Kidney tubule cell (primary cell): ENCODE data around the gene MPDZ.
"Not testable (repeated sequence)": the region's sequence is repeated elsewhere in the genome, so short reads cannot be mapped to it uniquely, and the experiment has no call there.

Source experiments
- DNase-seq: peaks from one replicate; pipeline ENCODE4 v3.0.0-alpha.2; 2018; ENCODE audit warnings: low spot score

MPDZ gene

DNA sequence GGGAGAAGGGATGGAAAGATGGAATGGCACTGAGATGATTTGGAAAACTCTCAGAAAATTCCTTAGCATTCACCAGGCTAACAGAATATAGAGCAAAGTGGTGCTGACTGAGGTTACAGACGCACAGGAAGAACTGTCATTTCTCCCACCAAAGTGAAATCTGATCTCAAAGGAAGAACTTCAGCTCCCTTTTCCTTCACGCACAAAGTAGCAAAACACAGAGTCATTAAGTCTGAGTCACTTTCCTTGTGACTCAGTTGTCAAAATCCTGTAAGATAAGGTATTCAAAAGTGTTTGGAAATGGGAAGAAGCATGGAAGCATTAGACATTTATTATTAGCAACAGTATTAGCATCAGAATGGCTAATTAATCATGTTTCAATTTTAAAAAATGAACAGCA is 11.7 kb downstream of the MPDZ start:
- peak; percentile 71 for DNase-seq

DNA sequence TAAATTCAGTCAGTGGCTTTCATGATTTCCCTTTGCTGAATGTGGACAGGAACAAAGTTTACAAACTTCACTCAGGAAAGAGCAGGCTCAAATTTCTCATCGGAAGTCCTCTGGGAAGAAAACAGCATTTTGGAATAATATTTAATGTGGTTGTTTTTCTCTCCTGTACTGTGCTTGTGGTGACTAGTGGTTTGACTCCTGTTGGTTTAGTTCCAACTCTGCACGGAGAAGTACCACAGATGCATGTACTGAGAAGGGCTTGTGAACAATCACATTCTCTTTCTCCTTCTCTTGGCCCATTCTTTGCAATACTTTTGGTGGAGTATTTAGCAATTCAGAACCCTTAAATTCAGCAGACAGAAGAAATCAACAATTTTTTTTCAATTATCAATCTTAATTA is 13.3 kb downstream of the MPDZ start:
- no peak for DNase-seq

DNA sequence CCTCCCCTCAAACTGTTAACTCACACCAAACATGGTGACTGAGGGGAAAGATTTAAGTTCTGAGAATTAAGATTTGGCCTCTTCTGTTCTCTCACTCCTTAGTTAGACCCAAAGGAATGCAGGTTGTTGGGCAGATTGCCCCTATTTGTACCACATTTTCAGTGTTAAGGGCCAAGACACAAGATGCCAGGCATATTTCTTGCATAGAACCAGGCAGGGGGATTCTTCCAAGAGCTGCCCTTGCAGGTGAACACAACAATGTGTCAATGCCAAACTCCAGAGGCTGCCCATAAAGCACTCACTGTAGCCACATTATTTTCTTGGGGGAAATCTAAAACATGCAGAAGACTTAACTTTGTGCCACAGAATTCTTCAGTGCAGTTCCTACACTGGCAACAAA is 14.7 kb downstream of the MPDZ start:
- DNase-seq = no peak

DNA sequence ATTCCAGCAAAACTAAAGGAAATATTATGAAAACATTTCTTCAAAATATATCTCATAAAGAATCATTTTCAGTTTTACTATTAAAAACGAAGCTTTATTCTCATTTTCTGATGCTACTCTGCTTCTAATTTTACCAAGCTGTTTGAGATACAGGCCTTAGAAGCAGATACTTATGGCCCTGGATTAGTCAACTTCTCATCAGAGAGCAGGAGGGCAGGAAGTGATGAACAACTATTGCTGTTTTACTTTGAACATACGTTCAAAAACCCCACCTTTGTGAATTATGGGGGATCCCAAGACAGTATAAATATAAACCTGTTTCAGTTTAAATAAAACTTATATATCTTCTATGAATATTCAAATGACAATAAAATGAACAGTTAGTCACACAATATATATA is 16.0 kb downstream of the MPDZ start:
- no peak for DNase-seq

DNA sequence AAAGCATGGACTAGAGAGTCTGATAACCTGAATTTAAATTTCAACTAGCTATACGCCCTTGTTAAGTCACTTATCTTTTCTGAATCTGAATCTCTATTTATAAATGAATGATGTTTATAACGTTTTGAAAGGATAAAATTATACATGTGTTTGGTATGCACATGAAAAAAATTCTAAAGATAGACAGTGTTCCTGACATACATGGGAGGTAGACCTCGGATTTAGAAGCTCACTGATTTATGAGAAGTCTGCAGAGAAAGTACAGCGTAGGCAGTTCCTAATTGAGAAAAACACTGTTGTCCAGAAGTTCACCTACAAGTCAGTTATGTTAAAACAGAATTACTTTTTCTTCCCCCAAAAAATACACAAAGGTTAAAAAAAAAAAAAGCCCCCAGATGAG is 26.6 kb downstream of the MPDZ start:
- no peak for DNase-seq

DNA sequence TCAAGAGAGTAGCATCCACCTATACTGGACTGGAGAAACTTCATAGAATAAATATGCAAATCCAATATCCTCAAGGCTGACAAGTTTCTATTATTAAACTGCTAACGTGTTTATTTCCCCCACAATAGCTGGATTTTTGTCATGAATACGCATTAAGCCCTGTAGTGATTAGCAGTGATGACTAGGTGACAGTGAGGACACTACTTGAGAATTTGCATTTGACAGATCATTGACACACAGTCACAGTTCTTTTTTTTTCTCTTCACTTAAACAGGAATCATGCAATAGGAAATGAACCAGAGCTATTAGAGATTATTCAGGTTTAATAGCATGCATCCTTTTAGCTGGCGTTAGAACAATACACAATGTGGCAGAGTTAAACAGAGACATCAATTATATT is 35.3 kb downstream of the MPDZ start:
- DNase-seq = no peak

DNA sequence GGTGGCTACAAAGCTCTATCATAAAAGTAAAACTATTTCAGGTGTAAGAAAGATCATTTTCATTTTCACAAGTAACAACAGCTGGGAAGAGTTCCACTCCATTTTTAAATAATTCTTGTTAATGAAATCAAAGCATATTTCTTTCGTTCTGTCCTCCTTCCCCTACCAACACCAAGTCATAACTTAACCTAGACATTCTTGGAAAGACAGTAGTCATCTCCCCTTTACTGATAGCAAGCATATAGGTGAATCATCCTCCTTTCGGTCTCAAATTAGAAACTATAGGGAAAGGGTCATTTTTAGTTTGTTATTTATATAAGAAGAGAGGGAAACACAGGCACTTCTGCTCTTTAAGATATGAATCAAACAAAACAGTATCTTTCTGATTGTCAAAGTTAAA is 38.2 kb downstream of the MPDZ start:
- no peak for DNase-seq

DNA sequence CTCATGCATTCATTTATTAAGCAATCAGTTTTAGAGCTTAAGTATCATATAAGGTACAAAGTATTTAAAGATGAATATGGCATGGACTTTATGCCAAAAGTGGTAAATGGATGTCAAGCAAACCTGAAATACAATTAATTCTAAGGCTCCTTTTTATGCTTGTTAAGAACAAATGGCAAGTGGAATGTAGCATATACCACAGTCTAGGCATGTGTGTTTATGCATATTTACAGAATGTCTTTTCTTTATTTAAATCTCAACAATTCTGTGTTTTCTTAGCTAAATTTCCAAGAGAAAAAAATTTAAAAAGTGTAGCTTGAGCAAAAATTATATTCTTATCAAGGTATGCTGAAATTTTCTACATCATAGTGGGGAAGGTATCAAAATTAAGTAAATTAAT is 39.8 kb downstream of the MPDZ start:
- no peak for DNase-seq

DNA sequence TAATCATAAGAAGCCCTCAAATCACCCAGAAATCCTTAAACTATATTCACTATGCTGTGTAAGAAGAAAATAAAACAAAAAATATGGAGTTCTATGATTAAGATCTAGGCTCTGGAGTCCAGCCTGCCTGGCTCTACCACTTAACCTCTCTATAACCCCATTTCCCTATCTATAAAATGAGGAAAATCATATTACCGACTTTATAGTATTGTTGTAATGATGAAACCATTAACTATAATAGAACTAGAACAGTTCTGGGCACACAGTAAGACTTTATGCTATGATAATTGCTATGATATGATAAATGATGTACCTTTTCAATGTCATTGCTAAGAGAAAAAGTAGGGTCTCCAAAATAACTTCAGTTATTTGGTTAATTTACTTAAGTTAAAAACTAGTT is 40.3 kb downstream of the MPDZ start:
- no peak for DNase-seq

DNA sequence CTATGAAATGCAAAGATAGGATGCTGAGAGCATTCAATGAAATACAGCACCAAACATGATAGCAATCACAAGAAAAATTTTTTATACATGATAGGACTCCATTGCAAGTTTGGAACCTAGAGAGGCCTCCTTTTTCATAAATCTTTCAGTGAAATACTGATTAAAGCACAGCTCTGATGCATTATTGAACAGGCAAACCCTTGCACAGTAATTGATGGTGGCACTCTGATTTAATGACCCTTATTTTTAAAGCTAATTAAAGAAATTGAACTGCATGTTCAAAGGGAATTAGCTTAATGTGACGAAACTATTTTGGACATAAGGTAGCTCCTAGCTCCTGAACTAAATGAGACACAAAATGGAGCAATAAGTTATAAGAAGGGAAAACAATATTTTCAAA is 44.6 kb downstream of the MPDZ start:
- DNase-seq = no peak

DNA sequence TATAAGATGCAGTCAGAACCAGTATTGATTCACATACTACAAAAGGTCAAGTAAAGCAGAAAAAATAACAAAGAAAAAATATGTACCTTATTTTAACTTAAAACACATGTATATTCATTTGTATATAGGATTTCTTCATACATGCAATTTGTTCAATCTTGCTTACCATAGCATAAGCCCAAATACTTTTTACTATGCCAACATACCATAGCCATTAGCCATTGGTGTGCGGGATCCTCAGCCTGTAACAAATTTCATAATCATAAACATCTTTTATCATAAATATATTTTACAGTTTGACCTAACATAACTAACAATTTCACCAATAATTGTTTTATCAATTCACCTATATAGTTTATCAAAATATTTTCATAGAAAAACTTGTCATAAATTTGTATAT is 51.1 kb downstream of the MPDZ start:
- no peak for DNase-seq

DNA sequence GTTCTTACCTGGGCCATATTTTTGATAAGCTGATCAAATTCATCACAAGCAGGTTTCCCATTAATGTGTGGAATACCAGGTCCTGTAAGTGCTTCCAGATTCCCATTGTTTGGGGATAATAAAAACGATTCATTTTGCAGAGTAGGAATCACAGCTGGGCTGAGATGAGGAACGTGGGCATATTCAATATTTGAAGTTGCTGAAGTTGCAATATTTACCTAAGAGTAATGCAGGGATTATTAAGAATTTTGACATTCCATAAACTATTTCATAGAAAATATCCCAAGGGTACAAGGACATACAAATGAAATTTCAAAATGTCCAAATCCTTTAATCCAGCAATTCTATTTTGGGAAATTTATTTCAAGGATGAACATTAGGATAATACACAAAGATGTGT is 55.1 kb downstream of the MPDZ start:
- DNase-seq = no peak

DNA sequence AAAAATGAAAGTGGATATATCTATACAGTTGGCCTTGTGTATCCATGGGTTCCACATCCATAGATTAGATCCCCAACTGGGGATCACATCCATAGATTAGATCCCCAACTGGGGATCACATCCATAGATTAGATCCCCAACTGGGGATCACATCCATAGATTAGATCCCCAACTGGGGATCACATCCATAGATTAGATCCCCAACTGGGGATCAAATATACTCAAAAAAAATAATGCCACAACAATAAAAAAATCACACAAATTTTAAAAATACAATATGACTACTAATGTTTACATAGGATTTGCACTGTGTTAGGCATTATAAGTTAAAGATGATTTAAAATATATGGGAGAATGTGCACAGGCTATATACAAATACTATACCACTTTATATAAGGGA is 56.8 kb downstream of the MPDZ start:
- DNase-seq = not testable (repeated sequence)

DNA sequence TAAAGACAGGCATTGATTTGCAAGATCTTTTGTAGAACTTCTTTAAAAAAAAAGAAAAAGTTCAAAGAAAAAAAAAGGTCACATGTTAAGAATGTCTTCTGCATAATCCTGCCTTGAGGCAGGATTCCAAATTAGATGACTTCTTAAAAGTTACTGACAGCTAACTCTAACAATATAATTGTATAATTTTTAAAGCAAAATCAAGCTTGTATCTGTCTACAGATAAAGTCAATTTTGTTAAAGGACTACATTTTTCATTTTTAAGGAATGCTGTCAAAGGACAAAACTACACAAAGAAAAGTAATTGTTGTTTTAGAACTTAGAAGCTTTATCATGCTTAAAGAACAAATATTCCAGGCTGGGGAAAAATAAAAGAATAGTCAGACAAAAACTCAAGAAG is 57.8 kb downstream of the MPDZ start:
- no peak for DNase-seq

DNA sequence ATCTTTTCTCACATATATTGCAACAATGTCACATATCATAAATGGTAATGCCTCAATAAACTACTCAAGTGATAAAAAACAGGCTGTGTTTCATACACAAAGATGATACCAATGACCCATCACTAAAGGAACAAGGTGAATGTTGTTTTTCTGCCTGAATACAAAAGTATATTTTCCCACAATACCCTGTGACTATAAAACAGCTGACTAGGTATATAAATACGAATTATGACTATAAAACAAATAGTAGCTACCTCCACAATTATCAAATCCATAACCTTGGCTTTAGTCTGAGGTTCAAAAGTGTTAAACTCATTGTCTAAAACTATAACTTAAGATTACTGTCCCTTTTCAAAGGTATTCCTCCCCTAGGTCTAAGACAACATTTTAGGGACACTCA is 58.7 kb downstream of the MPDZ start:
- no peak for DNase-seq

DNA sequence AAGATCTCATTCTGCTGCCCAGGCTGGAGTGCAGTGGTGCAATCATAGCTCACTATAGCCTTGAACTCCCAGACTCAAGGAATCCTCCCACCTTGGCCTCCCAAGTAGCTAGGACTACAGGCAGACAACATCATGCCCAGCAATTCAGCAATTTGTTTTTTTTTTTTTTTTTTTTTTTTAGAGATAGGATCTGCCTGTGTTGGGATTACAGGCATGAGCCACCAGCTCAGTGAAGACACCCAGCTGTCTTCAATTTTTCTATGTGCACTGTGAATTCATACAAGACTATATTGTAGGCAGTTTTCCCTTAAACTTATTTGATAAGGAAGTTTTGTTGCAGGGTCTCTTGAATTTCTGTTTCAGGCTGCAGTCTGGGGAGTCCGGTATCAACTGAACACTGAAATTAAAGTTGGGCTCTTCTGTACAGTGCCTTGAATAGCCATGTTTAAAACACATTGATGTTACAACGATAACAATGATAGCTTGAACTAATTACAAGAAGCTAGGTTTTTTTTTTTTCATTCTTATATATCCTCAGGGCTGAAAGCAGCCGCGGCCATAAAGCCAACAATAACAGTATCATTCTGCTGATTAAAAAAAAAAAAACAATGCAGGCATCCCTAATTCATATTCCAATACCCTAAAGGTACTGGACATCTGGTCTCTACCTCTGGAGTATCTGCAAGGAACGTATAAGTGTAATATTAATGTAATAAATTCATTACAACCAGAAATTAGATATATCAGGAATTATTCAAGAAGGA is 63.5 kb downstream of the MPDZ start:
- no peak for DNase-seq

DNA sequence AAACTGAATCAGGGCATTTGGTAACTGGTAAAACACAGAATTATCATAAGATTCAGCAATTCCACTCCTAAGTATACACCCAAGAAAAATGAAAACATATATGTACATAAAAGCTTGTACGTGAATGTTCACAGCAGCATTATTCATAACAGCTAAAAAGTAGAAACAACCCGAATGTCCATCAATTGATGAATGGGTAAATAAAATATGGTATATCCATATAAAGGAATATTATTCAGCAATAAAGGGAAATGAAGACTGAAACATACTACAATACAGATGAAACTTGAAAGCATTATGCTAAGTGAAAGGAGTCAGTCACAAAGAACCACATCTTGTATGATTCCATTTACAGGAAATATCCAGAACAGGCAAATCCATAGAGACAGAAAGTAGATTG is 65.5 kb downstream of the MPDZ start:
- no peak for DNase-seq

DNA sequence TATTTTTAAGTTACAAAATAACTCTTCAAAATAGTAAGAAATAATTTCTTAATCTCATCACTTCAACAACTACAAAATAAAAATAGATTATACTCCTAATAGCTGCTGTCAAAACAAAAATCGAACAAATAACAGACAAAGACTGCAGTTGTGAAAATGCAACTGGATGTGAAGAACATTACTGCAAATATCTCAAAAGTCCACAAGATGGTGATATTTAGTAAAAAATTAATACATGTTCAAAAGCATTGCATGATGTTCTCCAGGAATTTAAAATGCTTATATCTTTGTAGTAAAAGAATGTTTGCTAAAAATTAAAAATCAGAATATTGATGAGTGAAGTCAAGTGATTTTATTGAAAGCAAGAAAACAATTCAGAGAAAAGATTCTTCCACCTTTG is 66.2 kb downstream of the MPDZ start:
- peak; percentile 31 for DNase-seq

DNA sequence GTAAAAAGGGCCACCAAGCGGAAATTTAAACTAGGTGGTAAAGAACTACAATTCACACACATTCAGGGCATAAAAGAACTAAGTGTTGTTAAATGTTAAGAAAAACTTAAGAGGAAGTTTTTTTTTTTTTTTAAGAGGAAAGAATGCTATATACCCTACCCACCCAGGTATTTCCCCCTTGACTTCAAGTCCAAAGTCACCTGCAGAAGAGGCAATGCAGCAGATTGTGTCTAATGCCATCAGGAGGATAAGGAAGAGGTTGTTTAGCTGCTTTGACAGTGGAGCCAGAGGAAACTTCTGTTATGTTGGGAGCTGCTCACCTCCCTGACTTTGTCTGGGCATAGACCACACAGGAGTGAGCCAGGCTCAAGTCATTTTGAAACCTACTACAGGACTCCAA is 69.2 kb downstream of the MPDZ start:
- no peak for DNase-seq

DNA sequence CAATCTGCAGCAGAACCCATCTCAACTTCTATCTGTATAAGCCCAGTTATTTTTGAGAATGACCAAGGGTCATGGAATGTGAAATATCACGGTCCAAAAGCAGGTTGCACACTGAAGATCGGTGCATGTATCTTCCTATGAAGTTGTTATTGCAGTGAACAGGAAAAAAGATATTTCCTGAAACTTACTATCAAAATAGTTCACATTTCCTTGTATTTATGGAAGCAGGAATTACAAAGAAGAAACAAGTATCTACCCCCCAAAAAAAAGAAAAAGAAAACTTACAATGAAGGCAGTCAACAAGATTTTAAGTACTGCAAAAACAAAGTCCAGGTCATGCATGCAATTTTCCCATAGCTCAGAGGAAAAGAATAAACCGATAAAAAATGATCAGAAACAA is 70.0 kb downstream of the MPDZ start:
- DNase-seq = no peak

DNA sequence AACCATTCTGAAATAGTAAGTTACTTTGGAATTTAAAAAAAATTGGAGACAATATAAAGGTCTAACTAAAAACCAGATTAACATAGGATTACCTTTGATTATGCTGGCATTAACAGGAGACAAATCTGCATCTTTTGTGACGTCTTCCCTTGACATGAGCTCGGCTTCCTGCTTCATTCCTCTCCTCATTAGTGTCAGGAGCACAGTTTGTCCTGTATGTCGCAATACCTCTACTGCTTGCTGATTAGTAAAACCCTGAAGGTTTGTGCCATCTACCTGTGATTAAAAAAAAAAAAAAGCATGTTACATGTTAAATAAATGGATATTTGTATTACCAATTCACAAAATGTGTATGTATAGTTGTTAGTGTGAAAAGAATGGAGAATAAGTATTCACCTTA is 73.7 kb downstream of the MPDZ start:
- DNase-seq = no peak

DNA sequence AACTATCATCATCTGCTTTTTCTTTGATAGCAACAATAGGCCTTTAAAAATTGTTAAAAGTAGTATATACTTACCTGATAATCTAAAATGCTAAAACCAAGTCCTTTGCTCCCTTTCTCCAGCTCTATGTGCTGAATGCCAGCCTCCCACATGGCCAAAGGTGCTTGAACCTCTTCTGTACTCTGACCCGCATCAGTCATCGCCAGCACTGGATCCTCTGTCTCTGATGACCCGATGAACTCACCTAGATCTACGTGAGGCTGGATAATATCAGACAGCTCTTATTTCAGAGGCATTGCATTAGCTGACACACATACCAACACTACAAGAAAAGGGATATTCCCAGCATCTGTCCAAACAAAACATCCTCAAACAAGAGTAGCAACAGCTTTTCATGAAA is 89.5 kb downstream of the MPDZ start:
- DNase-seq = no peak

DNA sequence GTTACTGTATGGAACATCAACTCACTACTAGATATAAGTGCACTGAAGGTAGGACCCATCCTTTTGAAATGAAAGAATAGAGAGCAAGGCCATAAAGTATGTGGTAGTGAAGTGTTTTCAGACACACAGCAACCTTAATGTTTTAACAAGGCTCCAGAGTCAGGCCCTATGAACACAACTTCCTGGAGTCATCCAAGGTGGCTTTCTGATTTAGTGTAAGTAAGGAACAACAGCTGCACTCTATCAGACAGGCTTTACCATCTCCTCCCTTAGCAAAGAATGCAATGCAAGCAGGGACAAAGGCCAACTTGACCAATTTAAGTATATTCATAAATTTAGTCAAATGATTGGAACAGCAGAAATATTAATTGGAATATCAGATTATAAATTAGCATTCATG is 90.1 kb downstream of the MPDZ start:
- DNase-seq = no peak

DNA sequence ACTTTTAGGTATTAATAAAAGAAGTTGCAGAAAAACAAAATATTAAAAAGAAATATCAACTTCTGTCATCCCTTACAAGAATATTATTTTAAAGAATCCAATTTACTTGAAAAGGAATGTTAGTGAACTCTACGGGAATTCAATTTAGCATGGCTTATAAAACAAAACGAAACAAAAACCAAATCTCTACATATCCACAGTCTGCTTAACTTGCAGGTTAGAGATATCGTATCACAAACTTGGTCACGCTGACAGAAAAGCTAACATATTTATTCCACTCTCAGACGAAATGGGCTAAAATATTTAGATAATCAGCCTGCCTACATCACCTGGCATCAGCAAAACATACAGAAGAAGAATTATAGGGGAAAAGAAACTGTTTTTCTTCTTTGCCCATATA is 92.7 kb downstream of the MPDZ start:
- DNase-seq = no peak

DNA sequence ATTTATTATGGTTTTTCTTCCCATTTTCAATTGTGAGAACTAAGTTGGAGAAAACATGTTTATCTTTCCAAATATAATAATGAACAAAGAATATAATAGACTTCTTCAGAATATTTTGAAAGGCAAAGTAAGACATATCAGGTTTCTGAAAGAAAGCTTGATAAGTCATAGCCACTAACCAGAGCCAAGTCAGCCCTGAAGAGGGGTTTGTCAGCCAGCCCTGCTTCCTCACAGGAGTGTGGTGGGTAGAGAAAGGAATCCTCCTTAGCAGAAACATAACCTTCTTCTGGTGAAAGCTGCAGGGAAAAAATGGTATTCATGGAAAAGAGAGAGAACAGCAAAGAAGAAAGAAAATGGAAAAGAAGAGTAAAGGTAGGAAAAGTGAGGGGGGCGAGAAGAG is 93.4 kb downstream of the MPDZ start:
- no peak for DNase-seq
